ENCODE data around the gene CXXC5. TPM values are rescaled to one million over a fixed set of nuclear protein-coding genes. Genes with fewer than 3 reads are reported as not detected.

Gene CXXC5
- total and polyA plus RNA-seq, 9 of the 15 experiments (the other 6 are each of a cell fraction or from before 2014, with no cell fraction given): 1.9 to 123 (median 45.8) TPM

- TF ChIP-seq ETV1 (tag; conservative IDR thresholded peaks at IDR 0.05; ENCODE audit: low read depth): peak; percentile 99
- peak; percentile 72; the same call in 1 of the 2 replicates for TF ChIP-seq ZBTB33 (CRISPR knock-in tag; IDR thresholded peaks at IDR 0.05)
- no peak for TF ChIP-seq PHB (CRISPR knock-in tag; IDR thresholded peaks at IDR 0.05)
- TF ChIP-seq NRF1 (conservative IDR thresholded peaks at IDR 0.05 in 1 of 2, IDR thresholded peaks at IDR 0.05 in 1 of 2): peak; percentile 78 to 82
- TF ChIP-seq ZNF584 (CRISPR knock-in tag; IDR thresholded peaks at IDR 0.05; ENCODE audit: low read depth): 0 out of 2 replicates have a peak, but pooled peaks have one; percentile 13
- TF ChIP-seq E2F1 (CRISPR knock-in tag; IDR thresholded peaks at IDR 0.05): peak; percentile 90
- TF ChIP-seq PURB (CRISPR knock-in tag; IDR thresholded peaks at IDR 0.05; ENCODE audit: low read depth): no peak
- TF ChIP-seq MITF (IDR thresholded peaks at IDR 0.05): peak; percentile 11; the same call in 1 of the 2 replicates
- TF ChIP-seq E4F1 (CRISPR knock-in tag; IDR thresholded peaks at IDR 0.05; ENCODE audit: borderline replicate concordance): no peak
- peak; percentile 31; the same call in 1 of the 2 replicates for TF ChIP-seq THAP12 (CRISPR knock-in tag; IDR thresholded peaks at IDR 0.05)
- TF ChIP-seq RBM15 (IDR thresholded peaks at IDR 0.05; ENCODE audit: insufficient read depth, low read length): no peak
- no peak for TF ChIP-seq CBX5 (IDR thresholded peaks at IDR 0.05; ENCODE audit: borderline replicate concordance, low read depth)
- TF ChIP-seq ZNF445 (CRISPR knock-in tag; IDR thresholded peaks at IDR 0.05; ENCODE audit: low read depth): no peak
- no peak for TF ChIP-seq ILF3 (IDR thresholded peaks at IDR 0.05; ENCODE audit: borderline replicate concordance)
- TF ChIP-seq ZNF395 (CRISPR knock-in tag; IDR thresholded peaks at IDR 0.05): peak; percentile 73; the same call in 1 of the 2 replicates
These were observed 10.6 kb upstream of the CXXC5 start (continued) for GRCh38 chr5:139637438-139638089.

Measured in K562 (cell line).